ENCODE data around the gene GAS2L1.

Gene GAS2L1

DNA sequence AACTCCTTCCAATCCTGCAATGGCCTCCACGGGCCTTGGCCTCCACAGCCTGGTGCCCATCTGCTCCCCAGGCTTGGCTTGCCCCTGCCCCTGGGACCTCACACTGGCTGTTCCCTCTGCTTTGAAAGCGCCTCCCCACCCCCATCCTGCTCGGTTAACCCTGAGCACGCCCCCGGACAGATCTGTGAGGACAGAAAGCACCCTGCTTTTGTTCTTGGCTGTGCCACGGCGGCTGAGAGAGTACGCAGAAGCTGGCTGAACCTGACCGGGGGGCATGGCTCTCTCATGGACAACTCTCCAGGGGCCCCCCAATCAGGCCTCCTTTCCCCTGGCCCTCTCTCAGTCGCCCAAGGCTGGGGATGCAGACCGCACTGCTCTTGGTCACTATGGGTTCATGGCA, 29.2 kb downstream of the GAS2L1 start:
- Histone ChIP-seq H3K27ac (ENCODE audit: low read depth, low read length) (no peak overlapping the region), H3K79me2 (ENCODE audit: insufficient read depth, low read length) (no peaks in the 10 kb centered on the region), H3F3A (ENCODE audit: insufficient read depth) (no peaks in the 10 kb centered on the region), H3K36me3 (ENCODE audit: low read length) (no peaks in the 10 kb centered on the region), H3K9me2 (replicated peaks; ENCODE audit: insufficient read depth, low read length) (no peaks in the 10 kb centered on the region), H2AFZ (ENCODE audit: low read depth, low read length, severe bottlenecking) (no peak overlapping the region), H3K27me3 (ENCODE audit: low read length) (no peaks in the 10 kb centered on the region), H4K20me1 (ENCODE audit: low read depth, low read length) (no peaks in the 10 kb centered on the region), H3K4me2 (ENCODE audit: low read depth, low read length, poor library complexity, severe bottlenecking) (no peak overlapping the region), H3K9ac (ENCODE audit: low read length) (no peak overlapping the region), H3K9me3 (ENCODE audit: insufficient read depth, low read length) (no peaks in the 10 kb centered on the region), H3K4me3 (ENCODE audit: insufficient read depth, low read length, poor library complexity, severe bottlenecking) (no peak overlapping the region)
- TF ChIP-seq EZH2phosphoT487 (conservative IDR thresholded peaks at IDR 0.05; ENCODE audit: low read length): no peak
- TF ChIP-seq, protein P1, sequence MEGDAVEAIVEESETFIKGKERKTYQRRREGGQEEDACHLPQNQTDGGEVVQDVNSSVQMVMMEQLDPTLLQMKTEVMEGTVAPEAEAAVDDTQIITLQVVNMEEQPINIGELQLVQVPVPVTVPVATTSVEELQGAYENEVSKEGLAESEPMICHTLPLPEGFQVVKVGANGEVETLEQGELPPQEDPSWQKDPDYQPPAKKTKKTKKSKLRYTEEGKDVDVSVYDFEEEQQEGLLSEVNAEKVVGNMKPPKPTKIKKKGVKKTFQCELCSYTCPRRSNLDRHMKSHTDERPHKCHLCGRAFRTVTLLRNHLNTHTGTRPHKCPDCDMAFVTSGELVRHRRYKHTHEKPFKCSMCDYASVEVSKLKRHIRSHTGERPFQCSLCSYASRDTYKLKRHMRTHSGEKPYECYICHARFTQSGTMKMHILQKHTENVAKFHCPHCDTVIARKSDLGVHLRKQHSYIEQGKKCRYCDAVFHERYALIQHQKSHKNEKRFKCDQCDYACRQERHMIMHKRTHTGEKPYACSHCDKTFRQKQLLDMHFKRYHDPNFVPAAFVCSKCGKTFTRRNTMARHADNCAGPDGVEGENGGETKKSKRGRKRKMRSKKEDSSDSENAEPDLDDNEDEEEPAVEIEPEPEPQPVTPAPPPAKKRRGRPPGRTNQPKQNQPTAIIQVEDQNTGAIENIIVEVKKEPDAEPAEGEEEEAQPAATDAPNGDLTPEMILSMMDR (IDR thresholded peaks at IDR 0.05; ENCODE audit: insufficient read depth, low read length, poor library complexity, severe bottlenecking): no peak

DNA sequence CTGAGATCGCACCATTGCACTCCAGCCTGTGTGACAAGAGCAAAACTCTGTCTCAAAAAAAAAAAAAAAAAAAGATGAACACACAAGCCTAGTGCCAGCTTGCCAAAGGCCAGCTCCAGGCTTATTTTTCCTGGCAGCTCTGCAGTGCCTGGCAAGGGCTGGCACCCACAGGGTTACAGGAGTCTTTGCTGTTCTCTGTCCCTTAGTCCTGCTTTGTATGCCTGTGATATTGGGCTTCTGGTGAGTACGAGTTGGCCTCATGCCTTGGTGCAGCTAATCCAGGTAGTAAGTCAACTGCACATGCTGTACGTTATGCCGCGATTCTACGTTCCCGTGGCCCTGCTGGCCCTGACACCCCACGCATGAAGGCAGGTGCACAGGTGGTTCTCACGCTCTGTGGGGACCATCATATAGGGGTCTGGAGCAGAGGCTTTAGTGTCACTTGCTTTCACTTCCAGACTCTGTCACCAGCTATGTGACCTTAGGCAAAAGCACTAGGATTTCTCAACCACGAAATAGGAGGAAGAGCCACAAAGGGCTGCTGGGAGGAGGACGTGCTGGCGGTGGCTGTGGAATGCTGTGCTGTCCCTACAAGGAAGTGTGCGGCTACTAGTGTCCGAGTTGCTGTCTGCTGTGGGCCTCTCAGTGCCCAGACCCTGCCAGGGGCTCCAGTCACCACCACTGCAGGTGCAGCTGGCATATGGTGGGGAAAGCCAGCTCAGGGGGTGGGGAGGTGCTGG, 30.5 kb downstream of the GAS2L1 start:
- TF ChIP-seq, protein P1 (IDR thresholded peaks at IDR 0.05; ENCODE audit: insufficient read depth, low read length, poor library complexity, severe bottlenecking): no peak
- H3K27me3 ChIP-seq (ENCODE audit: low read length): no peaks in the 10 kb centered on the region
- H3K9ac ChIP-seq (ENCODE audit: low read length): no peak overlapping the region
- H3K27ac ChIP-seq (ENCODE audit: low read depth, low read length): no peak overlapping the region
- H3K9me3 ChIP-seq (ENCODE audit: insufficient read depth, low read length): no peaks in the 10 kb centered on the region
- H3K4me2 ChIP-seq (ENCODE audit: low read depth, low read length, poor library complexity, severe bottlenecking): no peak overlapping the region
- H3K36me3 ChIP-seq (ENCODE audit: low read length): no peaks in the 10 kb centered on the region
- no peaks in the 10 kb centered on the region for H3F3A ChIP-seq (ENCODE audit: insufficient read depth)
- H3K79me2 ChIP-seq (ENCODE audit: insufficient read depth, low read length): no peaks in the 10 kb centered on the region
- no peaks in the 10 kb centered on the region for H4K20me1 ChIP-seq (ENCODE audit: low read depth, low read length)
- no peak overlapping the region for H2AFZ ChIP-seq (ENCODE audit: low read depth, low read length, severe bottlenecking)
- no peaks in the 10 kb centered on the region for H3K9me2 ChIP-seq (replicated peaks; ENCODE audit: insufficient read depth, low read length)
- no peak overlapping the region for H3K4me3 ChIP-seq (ENCODE audit: insufficient read depth, low read length, poor library complexity, severe bottlenecking)

DNA sequence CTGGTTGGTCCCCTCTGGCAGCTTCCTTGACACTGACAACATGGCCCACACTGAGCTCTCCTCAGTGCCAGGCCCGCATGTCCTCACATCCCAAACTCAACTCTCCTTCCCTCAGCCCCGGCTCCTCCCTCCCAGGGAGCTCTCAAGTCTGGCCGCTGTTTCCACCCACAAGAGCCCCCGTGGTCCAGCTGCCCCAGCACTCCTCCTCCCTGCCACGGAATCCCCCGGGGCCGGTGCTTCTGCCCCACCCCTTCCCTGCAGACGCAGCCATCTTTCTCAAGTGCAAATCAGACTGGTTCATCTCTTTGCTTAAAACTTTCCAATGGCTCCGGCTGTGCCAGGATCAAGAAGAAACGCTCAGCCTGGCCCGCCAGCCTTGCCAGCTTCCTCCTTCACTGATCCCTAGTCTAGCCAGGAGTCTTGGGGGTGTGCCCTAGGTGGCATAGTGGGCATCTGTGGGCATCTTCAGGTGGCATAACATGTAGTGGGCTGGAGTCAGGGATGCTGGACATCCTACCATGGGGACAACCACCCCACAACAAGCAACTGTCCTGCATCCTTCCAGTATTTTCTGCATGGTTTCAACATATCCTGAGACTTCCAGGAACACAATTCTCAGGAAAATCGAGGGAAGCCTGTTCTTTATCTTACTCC, 31.3 kb downstream of the GAS2L1 start:
- H4K20me1 ChIP-seq (ENCODE audit: low read depth, low read length): no peaks in the 10 kb centered on the region

More for the DNA sequence above, 31.3 kb downstream of the GAS2L1 start:
- H3K27me3 ChIP-seq (ENCODE audit: low read length): no peaks in the 10 kb centered on the region
- H3K79me2 ChIP-seq (ENCODE audit: insufficient read depth, low read length): no peaks in the 10 kb centered on the region
- H3K27ac ChIP-seq (ENCODE audit: low read depth, low read length): no peak overlapping the region
- no peak overlapping the region for H2AFZ ChIP-seq (ENCODE audit: low read depth, low read length, severe bottlenecking)
- no peaks in the 10 kb centered on the region for H3K9me3 ChIP-seq (ENCODE audit: insufficient read depth, low read length)
- no peaks in the 10 kb centered on the region for H3K9me2 ChIP-seq (replicated peaks; ENCODE audit: insufficient read depth, low read length)
- no peak overlapping the region for H3K9ac ChIP-seq (ENCODE audit: low read length)
- no peaks in the 10 kb centered on the region for H3K36me3 ChIP-seq (ENCODE audit: low read length)
- H3K4me3 ChIP-seq (ENCODE audit: insufficient read depth, low read length, poor library complexity, severe bottlenecking): no peak overlapping the region
- no peak overlapping the region for H3K4me2 ChIP-seq (ENCODE audit: low read depth, low read length, poor library complexity, severe bottlenecking)
- no peaks in the 10 kb centered on the region for H3F3A ChIP-seq (ENCODE audit: insufficient read depth)
- TF ChIP-seq, protein P1 (IDR thresholded peaks at IDR 0.05; ENCODE audit: insufficient read depth, low read length, poor library complexity, severe bottlenecking): no peak
- no peak for TF ChIP-seq EZH2phosphoT487 (conservative IDR thresholded peaks at IDR 0.05; ENCODE audit: low read length)

Measured in SU-DHL-6 (cell line).